A673 (cell line): Measurements from ENCODE around the gene OSBPL6. TPM values are rescaled to one million over a fixed set of nuclear protein-coding genes. Genes with fewer than 3 reads are reported as not detected.

ENCODE experiments used
- BruUV-seq: library from RNA; stranded (reverse); fragments of 400-500 nt; replicated peaks from 2 replicates; lab custom pipeline; 2021; lab: Mats Ljungman, UMichigan
- CTCF ChIA-PET: fragments of 300-600 bp; sonication (Branson Sonifier 250); formaldehyde crosslinking; loops from one replicate; lab custom pipeline; 2022; ENCODE audit warnings: antibody characterized with exemption; lab: Charles Lee
- POLR2A ChIA-PET: fragments of 300-600 bp; sonication (Branson Sonifier 250); formaldehyde crosslinking; loops from one replicate; lab custom pipeline; 2022; ENCODE audit warnings: antibody characterized with exemption; ENCODE audit not compliant: low non-redundant PET; lab: Charles Lee
- DNase-seq: peaks from one replicate; pipeline ENCODE4 v3.0.0-alpha.2; 2015; ENCODE audit warnings: low spot score
- H3K27ac ChIP-seq: fragments of 200-600 bp; sonication (generic); 2 replicates; pipeline ENCODE4 v1.5.1; 2016; ENCODE audit warnings: mixed run types, low read depth, mild to moderate bottlenecking, mixed read lengths, antibody characterized with exemption, low read length; ENCODE audit not compliant: poor library complexity, severe bottlenecking
- H3K27me3 ChIP-seq: fragments of 200-600 bp; sonication (generic); replicated peaks from 2 replicates; pipeline ENCODE4 v1.6.1; 2017; ENCODE audit warnings: mixed run types, low read depth, mild to moderate bottlenecking, mixed read lengths, antibody characterized with exemption, low read length; ENCODE audit not compliant: insufficient read depth, poor library complexity
- H3K36me3 ChIP-seq: fragments of 200-600 bp; sonication (generic); 2 replicates; pipeline ENCODE4 v1.6.1; 2016; ENCODE audit warnings: mixed run types, mild to moderate bottlenecking, mixed read lengths, antibody characterized with exemption, low read length; ENCODE audit not compliant: insufficient read depth, poor library complexity, severe bottlenecking
- H3K4me1 ChIP-seq: fragments of 200-600 bp; sonication (generic); 2 replicates; pipeline ENCODE4 v1.6.1; 2017; ENCODE audit warnings: mixed run types, mild to moderate bottlenecking, mixed read lengths, antibody characterized with exemption, low read length; ENCODE audit not compliant: insufficient read depth, poor library complexity, severe bottlenecking
- H3K4me3 ChIP-seq: fragments of 200-600 bp; sonication (generic); 2 replicates; pipeline ENCODE4 v1.5.1; 2016; ENCODE audit warnings: low read depth, mixed run types, mild to moderate bottlenecking, mixed read lengths, low read length; ENCODE audit not compliant: poor library complexity, severe bottlenecking
- H3K9me3 ChIP-seq: fragments of 200-600 bp; sonication (generic); 2 replicates; pipeline ENCODE4 v1.6.1; 2016; ENCODE audit warnings: mixed run types, low read depth, mild to moderate bottlenecking, mixed read lengths, antibody characterized with exemption, low read length; ENCODE audit not compliant: poor library complexity, severe bottlenecking
- EZH2 ChIP-seq: fragments of 200-600 bp; sonication (generic); IDR thresholded peaks from 2 replicates; pipeline ENCODE4 v1.6.1; 2017; ENCODE audit warnings: borderline replicate concordance, low read depth, mild to moderate bottlenecking, mixed read lengths, antibody characterized with exemption, low read length; ENCODE audit not compliant: poor library complexity, severe bottlenecking
- intact Hi-C: fragments of 100-400 bp; cut with micrococcal nuclease; formaldehyde crosslinking; loops from one replicate; pipeline ENCODE4 v1.10.0; 2022; ENCODE audit not compliant: unreplicated experiment
- total RNA-seq: library from RNA; stranded (reverse); gene quantifications from 2 replicates; pipeline ENCODE4 v1.2.3, GENCODE V29; 2021
- TF ChIP-seq, protein P1 (sequence below): fragments of 300-800, 200-600 bp; sonication (generic); conservative IDR thresholded peaks from 2 replicates; pipeline ENCODE4 v1.5.1; 2017; ENCODE audit warnings: low read depth, mild to moderate bottlenecking, antibody characterized with exemption, low read length, moderate library complexity, mixed read lengths

The OSBPL6 gene
- total RNA-seq, 1 experiment from 2014 or later, result 19.3 TPM

GRCh38 chr2:178227187-178227586 is 32.9 kb downstream of the OSBPL6 start:
- no peaks in the 10 kb centered on the region for H3K27me3 ChIP-seq
- no peak overlapping the region for H3K27ac ChIP-seq
- intact Hi-C loops, result no loop called here
- no TSS peak for BruUV-seq
- no peak for DNase-seq
- no peaks in the 10 kb centered on the region for H3K36me3 ChIP-seq
- ChIA-PET CTCF (no interaction called here), POLR2A (no interaction called here)
- no peak overlapping the region for H3K4me3 ChIP-seq
- TF ChIP-seq EZH2, result no peak
- TF ChIP-seq, protein P1, sequence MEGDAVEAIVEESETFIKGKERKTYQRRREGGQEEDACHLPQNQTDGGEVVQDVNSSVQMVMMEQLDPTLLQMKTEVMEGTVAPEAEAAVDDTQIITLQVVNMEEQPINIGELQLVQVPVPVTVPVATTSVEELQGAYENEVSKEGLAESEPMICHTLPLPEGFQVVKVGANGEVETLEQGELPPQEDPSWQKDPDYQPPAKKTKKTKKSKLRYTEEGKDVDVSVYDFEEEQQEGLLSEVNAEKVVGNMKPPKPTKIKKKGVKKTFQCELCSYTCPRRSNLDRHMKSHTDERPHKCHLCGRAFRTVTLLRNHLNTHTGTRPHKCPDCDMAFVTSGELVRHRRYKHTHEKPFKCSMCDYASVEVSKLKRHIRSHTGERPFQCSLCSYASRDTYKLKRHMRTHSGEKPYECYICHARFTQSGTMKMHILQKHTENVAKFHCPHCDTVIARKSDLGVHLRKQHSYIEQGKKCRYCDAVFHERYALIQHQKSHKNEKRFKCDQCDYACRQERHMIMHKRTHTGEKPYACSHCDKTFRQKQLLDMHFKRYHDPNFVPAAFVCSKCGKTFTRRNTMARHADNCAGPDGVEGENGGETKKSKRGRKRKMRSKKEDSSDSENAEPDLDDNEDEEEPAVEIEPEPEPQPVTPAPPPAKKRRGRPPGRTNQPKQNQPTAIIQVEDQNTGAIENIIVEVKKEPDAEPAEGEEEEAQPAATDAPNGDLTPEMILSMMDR, result no peak
- no peaks in the 10 kb centered on the region for H3K9me3 ChIP-seq
- H3K4me1 ChIP-seq, result peaks cover 5% of the 10 kb centered on the region

GRCh38 chr2:178229927-178230326 is 35.6 kb downstream of the OSBPL6 start:
- BruUV-seq, result no TSS peak
- Histone ChIP-seq H3K36me3 (no peaks in the 10 kb centered on the region), H3K4me3 (no peak overlapping the region), H3K4me1 (peaks cover 3% of the 10 kb centered on the region), H3K27ac (no peak overlapping the region), H3K27me3 (no peaks in the 10 kb centered on the region), H3K9me3 (no peaks in the 10 kb centered on the region)
- intact Hi-C loops, result loop anchor here (10.0 kb wide), 1 partner anchor 1735 kb away; no protein-coding TSS in a partner anchor
- no peak for TF ChIP-seq EZH2
- TF ChIP-seq, protein P1, result no peak
- ChIA-PET POLR2A (no interaction called here), CTCF (no interaction called here)
- DNase-seq, result no peak

DNA sequence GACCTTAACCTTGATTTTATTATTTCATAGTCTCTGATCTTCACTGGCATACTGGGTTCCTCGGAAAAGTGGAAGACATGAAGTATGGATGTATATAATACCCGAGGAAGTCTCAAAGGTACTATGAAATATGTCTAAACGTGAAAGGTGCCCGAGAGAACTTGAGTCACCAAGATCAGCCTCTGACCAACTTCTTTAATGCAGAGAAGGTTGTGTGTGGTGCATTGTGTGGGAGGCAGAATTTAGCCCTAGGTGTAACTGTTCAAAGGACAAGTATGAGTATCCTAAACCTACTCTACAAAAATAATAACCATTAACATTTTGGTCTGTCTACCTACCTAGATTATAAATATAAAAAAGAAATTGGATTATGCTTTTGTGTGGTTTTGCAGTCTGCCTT is 36.1 kb downstream of the OSBPL6 start:
- H3K4me3 ChIP-seq, result no peak overlapping the region
- TF ChIP-seq EZH2, result no peak
- TF ChIP-seq, protein P1, result no peak
- ChIA-PET CTCF (no interaction called here), POLR2A (no interaction called here)
- no peak for DNase-seq
- H3K9me3 ChIP-seq, result no peaks in the 10 kb centered on the region
- H3K27me3 ChIP-seq, result no peaks in the 10 kb centered on the region
- H3K36me3 ChIP-seq, result no peaks in the 10 kb centered on the region
- no TSS peak for BruUV-seq
- no peaks in the 10 kb centered on the region for H3K4me1 ChIP-seq
- no peak overlapping the region for H3K27ac ChIP-seq
- intact Hi-C loops, result loop anchor here (10.0 kb wide), 1 partner anchor 1736 kb away; no protein-coding TSS in a partner anchor
